ENCODE data around the gene CCDC71L. TPM values are rescaled to one million over a fixed set of nuclear protein-coding genes. Genes with fewer than 3 reads are reported as not detected.
A peak's percentile ranks its signal among the peaks of the same experiment; 100 is the strongest.

The CCDC71L gene
- polyA plus RNA-seq, 1 donor = 7.5 TPM

- DNase-seq = peak; percentile 3
Measured at GRCh38 chr7:106626376-106627164, 34.4 kb downstream of the CCDC71L start.

- DNase-seq = no peak
Measured at GRCh38 chr7:106625678-106626301, 35.2 kb downstream of the CCDC71L start.

- no peak for DNase-seq
Measured at GRCh38 chr7:106623853-106624252, 37.1 kb downstream of the CCDC71L start.

GRCh38 chr7:106623315-106623660 is 37.7 kb downstream of the CCDC71L start:
- no peak for DNase-seq

- no peak for DNase-seq
Measured at GRCh38 chr7:106622654-106623314, 38.2 kb downstream of the CCDC71L start.

- DNase-seq = no peak
Measured at GRCh38 chr7:106621393-106622132, 39.4 kb downstream of the CCDC71L start.

GRCh38 chr7:106620676-106621075 is 40.3 kb downstream of the CCDC71L start:
- DNase-seq = no peak

GRCh38 chr7:106620034-106620433 is 40.9 kb downstream of the CCDC71L start:
- DNase-seq = no peak

- DNase-seq = no peak
Measured at GRCh38 chr7:106619213-106619612, 41.7 kb downstream of the CCDC71L start.

GRCh38 chr7:106618480-106618879 is 42.5 kb downstream of the CCDC71L start:
- DNase-seq = peak; percentile 41

- DNase-seq = no peak
Measured at GRCh38 chr7:106617860-106618259, 43.1 kb downstream of the CCDC71L start.

GRCh38 chr7:106616708-106617051 is 44.3 kb downstream of the CCDC71L start:
- DNase-seq = no peak

GRCh38 chr7:106615808-106616707 is 44.9 kb downstream of the CCDC71L start:
- DNase-seq = no peak

- no peak for DNase-seq
Measured at GRCh38 chr7:106614751-106615150, 46.2 kb downstream of the CCDC71L start.

- no peak for DNase-seq
Measured at GRCh38 chr7:106613848-106614560, 47.0 kb downstream of the CCDC71L start.

GRCh38 chr7:106613279-106613678 is 47.7 kb downstream of the CCDC71L start:
- no peak for DNase-seq

- no peak for DNase-seq
Measured at GRCh38 chr7:106612432-106612831, 48.5 kb downstream of the CCDC71L start.

GRCh38 chr7:106611911-106612310 is 49.0 kb downstream of the CCDC71L start:
- no peak for DNase-seq

- no peak for DNase-seq
Measured at GRCh38 chr7:106610996-106611886, 49.7 kb downstream of the CCDC71L start.

GRCh38 chr7:106609416-106609815 is 51.5 kb downstream of the CCDC71L start:
- DNase-seq = no peak
